Bronchus fibroblast of lung (primary cell): ENCODE measurements around the gene CYP3A4. TPM values are rescaled to one million over a fixed set of nuclear protein-coding genes. Genes with fewer than 3 reads are reported as not detected.

Source experiments
- total RNA-seq: library from RNA; depleted of rRNA; stranded (reverse); fragments of >200 nt; gene quantifications from 2 replicates; pipeline ENCODE4 v1.2.3, GENCODE V29; 2015

CYP3A4 gene
- not detected in 2 replicates for total RNA-seq

DNA sequence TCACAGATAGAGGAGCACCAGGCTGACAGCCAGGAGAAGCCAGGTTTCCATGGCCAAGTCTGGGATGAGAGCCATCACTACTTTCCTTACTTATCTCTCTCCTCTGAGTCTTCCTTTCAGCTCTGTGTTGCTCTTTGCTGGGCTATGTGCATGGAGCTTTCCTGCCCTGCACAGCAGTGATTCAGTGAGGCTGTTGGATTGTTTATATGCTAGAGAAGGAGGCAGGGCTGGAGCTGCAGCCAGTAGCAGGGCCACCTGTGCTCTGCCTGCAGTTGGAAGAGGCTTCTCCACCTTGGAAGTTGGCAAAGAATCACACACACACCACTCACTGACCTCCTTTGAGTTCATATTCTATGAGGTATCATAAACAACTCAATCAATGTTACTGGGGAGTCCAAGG is at the start of gene CYP3A4:
CYP3A4 (minus strand) TSS at position 178 of the 400 bp plus-strand sequence; CDS start at position 75, 103 bp downstream.

DNA sequence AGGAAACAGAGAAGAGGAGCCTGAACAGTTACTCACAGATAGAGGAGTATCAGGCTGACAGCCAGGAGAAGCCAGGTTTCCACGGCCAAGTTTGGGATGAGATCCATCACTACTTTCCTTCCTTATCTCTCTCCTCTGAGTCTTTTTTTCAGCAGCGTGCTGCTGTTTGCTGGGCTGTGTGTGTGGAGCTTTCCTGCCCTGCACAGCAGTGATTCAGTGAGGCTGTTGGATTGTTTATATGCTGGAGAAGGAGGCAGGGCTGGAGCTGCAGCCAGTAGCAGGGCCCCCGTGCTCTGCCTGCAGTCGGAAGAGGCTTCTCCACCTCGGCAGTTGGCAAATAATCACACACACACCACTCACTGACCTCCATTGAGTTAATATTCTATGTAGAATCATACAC is 49.0 kb downstream of the CYP3A4 start, which contains the start of gene CYP3A7:
CYP3A7 (minus strand) TSS at position 210 of the 400 bp plus-strand sequence; CDS start at position 107, 103 bp downstream.

Other genes with a start within 250 kb of the CYP3A4 start
- gene FAM200A, start 232.1 kb downstream of the CYP3A4 start, total RNA-seq, result 4.4 and 4.9 TPM in 2 replicates
- gene ZNF655, start 225.5 kb downstream of the CYP3A4 start, total RNA-seq, result 45.1 and 51.9 TPM in 2 replicates
- gene TMEM225B, start 185.9 kb downstream of the CYP3A4 start, total RNA-seq, result 0.17 and 0.59 TPM in 2 replicates
- gene ZSCAN25, start 167.2 kb downstream of the CYP3A4 start, total RNA-seq, result 4.6 and 4.7 TPM in 2 replicates
- 0.15 TPM in 1 of 2 replicates, not detected in the other for gene CYP3A5, start 104.2 kb downstream of the CYP3A4 start, total RNA-seq
- gene CYP3A7, start 49.0 kb downstream of the CYP3A4 start, total RNA-seq, result 0.34 TPM in 1 of 2 replicates, not detected in the other
- gene CYP3A43, start 43.8 kb upstream of the CYP3A4 start, total RNA-seq, result not detected in 2 replicates
- not detected in 2 replicates for gene OR2AE1, start 92.8 kb upstream of the CYP3A4 start, total RNA-seq
- 14.3 and 15.6 TPM in 2 replicates for gene TRIM4, start 135.3 kb upstream of the CYP3A4 start, total RNA-seq
- not detected in 2 replicates for gene GJC3, start 145.4 kb upstream of the CYP3A4 start, total RNA-seq
- under 0.01 TPM in 1 of 2 replicates, not detected in the other for gene AZGP1, start 191.8 kb upstream of the CYP3A4 start, total RNA-seq
- gene ZKSCAN1, start 231.4 kb upstream of the CYP3A4 start, total RNA-seq, result 10.7 and 11.3 TPM in 2 replicates